Upper lobe of right lung (tissue), 1 donor: Measurements from ENCODE around the gene ATP2A2. TPM values are rescaled to one million over a fixed set of nuclear protein-coding genes. Genes with fewer than 3 reads are reported as not detected.

Experiments
- ATAC-seq: fragments of 200-7000 bp; cut with Tn5 transposase; one replicate; pipeline ENCODE4 v1.9.1; 2020; ENCODE audit warnings: mild to moderate bottlenecking, moderate library complexity
- DNase-seq: peaks from one replicate; pipeline ENCODE4 v3.0.0-alpha.2; 2020
- H3K27ac ChIP-seq: fragments of 200-600 bp; one replicate; pipeline ENCODE4 v1.8.0; 2022
- H3K27me3 ChIP-seq: fragments of 200-600 bp; one replicate; pipeline ENCODE4 v1.8.0; 2022; ENCODE audit warnings: mild to moderate bottlenecking
- H3K36me3 ChIP-seq: fragments of 200-600 bp; one replicate; pipeline ENCODE4 v1.8.0; 2022
- H3K4me1 ChIP-seq: fragments of 200-600 bp; one replicate; pipeline ENCODE4 v1.8.0; 2022
- H3K4me3 ChIP-seq: fragments of 200-600 bp; one replicate; pipeline ENCODE4 v1.8.0; 2022; ENCODE audit warnings: mild to moderate bottlenecking
- H3K9me3 ChIP-seq: fragments of 200-600 bp; one replicate; pipeline ENCODE4 v1.8.0; 2022
- intact Hi-C: fragments of 100-400 bp; cut with DNase I; formaldehyde crosslinking; loops from one replicate; pipeline ENCODE4 v1.11.0; 2022
- total RNA-seq: library from RNA; stranded (reverse); fragmentation: NEBNext Ultra II Directional; extraction: Animal tissue kit (Norgen Biotek cat#: 25700); gene quantifications from one replicate; pipeline ENCODE4 v1.2.1, GENCODE V29; 2021
- TF ChIP-seq, protein P1 (sequence below): fragments of 200-600 bp; IDR thresholded peaks from one replicate; pipeline ENCODE4 v1.8.0; 2022; ENCODE audit warnings: antibody characterized with exemption
- donor health status: DM: no; HTN: yes; CAD: no; lungs with severe emphysema.

ATP2A2 gene
- total RNA-seq, 1 donor from 2014 or later = 173 TPM

DNA sequence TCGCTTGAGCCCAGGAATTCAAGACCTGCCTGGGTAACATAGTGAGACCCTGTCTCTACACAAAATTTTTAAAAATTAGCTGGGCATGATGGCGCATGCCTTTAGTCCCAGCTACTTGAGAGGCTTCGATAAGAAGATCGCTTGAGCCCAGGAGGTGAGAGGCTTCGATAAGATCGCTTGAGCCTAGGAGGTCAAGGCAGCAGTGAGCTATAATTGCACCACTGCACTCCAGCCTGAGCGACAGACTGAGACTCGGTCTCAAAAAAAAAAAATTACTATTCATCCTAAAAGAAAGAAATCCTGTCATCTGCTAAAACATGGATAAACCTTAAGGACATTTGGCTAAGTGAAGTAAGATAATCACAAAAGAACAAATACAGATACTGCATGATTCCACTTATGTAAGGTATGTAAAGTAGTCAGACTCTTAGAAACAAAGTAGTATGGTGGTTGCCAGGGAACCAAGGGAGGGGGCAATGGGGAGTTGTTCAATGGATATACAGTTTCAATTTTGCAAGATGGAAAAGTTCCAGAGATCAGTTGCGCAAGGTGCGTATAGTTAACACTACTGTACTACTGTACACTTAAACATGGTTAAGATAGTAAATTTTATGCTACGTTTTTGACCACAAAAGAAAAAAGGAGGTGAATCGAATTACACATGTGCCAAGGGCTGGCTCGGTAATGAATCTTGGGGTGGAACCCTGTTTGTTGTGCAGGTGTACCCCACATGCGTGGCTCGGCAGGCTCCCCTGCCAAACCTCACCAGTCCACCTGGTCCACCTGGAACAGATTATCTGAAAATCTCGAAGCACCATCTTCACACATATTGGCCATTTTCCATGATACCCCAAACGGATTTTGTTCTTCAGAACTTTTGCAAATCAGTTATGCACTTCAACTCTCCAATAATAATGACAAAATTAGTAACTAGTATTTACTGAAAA is 18.3 kb upstream of the ATP2A2 start:
- H3K4me3 ChIP-seq = no peak overlapping the region
- no peak overlapping the region for H3K27ac ChIP-seq
- peaks cover 11% of the 10 kb centered on the region for H3K4me1 ChIP-seq
- no peaks in the 10 kb centered on the region for H3K27me3 ChIP-seq
- H3K9me3 ChIP-seq = no peaks in the 10 kb centered on the region
- DNase-seq (peak; percentile 32), ATAC-seq (peak; percentile 66)
- intact Hi-C loops = no loop called here
- H3K36me3 ChIP-seq = no peaks in the 10 kb centered on the region
- TF ChIP-seq, protein P1, sequence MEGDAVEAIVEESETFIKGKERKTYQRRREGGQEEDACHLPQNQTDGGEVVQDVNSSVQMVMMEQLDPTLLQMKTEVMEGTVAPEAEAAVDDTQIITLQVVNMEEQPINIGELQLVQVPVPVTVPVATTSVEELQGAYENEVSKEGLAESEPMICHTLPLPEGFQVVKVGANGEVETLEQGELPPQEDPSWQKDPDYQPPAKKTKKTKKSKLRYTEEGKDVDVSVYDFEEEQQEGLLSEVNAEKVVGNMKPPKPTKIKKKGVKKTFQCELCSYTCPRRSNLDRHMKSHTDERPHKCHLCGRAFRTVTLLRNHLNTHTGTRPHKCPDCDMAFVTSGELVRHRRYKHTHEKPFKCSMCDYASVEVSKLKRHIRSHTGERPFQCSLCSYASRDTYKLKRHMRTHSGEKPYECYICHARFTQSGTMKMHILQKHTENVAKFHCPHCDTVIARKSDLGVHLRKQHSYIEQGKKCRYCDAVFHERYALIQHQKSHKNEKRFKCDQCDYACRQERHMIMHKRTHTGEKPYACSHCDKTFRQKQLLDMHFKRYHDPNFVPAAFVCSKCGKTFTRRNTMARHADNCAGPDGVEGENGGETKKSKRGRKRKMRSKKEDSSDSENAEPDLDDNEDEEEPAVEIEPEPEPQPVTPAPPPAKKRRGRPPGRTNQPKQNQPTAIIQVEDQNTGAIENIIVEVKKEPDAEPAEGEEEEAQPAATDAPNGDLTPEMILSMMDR = no peak

DNA sequence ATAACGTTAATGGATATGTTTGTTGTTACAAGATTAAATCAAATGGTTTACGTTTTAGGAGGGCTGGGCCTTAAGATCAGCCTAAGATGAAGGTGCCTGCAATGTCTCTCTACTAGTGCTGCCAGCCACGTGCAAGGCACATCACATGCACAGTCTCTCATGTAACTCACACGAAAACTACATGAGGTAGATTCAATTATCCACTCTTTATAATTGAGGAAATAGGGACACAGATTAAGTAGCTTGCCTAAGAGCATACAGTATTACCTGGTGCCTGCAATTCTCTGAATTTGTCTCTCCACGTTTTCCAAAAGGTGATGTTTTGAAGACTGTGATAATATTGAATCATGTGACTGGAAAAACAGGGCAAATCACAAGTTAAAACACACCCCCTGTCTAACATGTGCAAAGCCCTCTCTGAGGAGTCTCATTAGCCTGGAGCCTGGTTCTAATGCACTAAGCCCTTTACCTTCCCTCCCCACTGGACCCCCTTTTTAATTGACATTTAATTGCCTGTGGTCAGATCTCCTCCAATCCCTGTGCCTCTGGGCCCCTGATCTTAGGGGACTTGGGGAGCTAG is 14.6 kb upstream of the ATP2A2 start:
- TF ChIP-seq, protein P1 = no peak
- DNase-seq (no peak), ATAC-seq (no peak)
- no peak overlapping the region for H3K4me3 ChIP-seq
- H3K4me1 ChIP-seq = peaks cover 11% of the 10 kb centered on the region
- no peaks in the 10 kb centered on the region for H3K9me3 ChIP-seq
- no peaks in the 10 kb centered on the region for H3K36me3 ChIP-seq
- intact Hi-C loops = no loop called here
- H3K27ac ChIP-seq = peak overlapping the region; percentile 3
- H3K27me3 ChIP-seq = no peaks in the 10 kb centered on the region

DNA sequence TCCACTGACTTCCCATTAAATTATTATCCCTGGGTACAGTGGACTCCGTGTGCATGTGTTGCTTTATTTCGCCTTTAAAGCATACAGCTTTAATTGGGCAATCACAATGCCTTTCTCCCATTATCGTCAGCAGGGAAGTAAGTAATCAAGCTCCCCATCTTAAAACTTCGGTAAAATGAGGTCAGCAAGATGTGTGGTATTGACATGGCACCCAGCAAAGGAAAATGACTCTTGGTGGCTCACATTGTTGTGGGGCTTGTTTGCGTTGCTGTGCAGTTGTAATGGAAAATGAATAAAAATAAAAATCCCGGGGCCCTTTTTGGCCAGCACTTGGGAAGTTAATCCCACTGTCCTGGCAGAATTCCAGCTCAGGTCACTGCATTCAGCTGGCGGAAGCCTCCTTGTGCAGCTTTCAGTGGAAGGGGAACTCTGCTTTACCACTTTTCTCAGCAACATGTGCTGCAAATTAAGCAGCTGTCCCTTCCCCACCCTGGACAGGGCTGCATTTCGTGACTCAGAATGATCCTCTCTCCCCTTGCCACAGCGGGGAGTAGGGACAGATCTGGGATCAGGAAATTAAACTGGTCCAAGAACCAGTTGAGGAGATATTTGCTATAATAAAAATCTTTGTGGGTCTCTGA is 13.9 kb upstream of the ATP2A2 start:
- TF ChIP-seq, protein P1 = no peak
- ATAC-seq (no peak), DNase-seq (no peak)
- H3K4me1 ChIP-seq = peaks cover 11% of the 10 kb centered on the region
- H3K4me3 ChIP-seq = no peak overlapping the region
- H3K27me3 ChIP-seq = no peaks in the 10 kb centered on the region
- no peaks in the 10 kb centered on the region for H3K36me3 ChIP-seq
- intact Hi-C loops = no loop called here
- H3K27ac ChIP-seq = peak overlapping the region; percentile 3
- no peaks in the 10 kb centered on the region for H3K9me3 ChIP-seq

DNA sequence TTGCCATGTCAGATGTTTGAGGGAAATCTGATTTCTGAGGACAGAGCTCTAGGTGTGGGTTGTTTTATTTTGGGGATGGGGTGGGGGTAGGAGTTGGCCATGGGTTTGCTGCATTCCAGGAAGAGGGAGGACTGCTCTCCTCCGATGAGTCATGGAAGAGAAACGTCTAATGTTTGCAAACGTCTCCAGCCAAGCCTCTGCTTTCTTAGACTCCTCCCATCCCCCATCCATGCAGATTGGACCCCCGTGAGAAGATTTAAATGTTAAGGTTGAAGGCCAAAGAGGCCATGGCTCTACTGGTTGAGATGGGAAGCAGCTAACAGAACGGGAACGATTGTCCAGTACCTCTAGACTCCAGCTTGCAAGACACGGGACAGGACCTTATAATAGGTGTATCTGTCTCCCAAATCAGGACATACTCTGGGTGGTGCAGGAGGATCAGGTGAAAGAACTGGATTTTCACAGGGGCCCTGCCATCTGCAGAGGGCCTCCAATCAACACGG is 11.4 kb upstream of the ATP2A2 start:
- ATAC-seq (peak; percentile 67), DNase-seq (no peak)
- Histone ChIP-seq H3K4me3 (no peak overlapping the region), H3K9me3 (no peaks in the 10 kb centered on the region), H3K36me3 (no peaks in the 10 kb centered on the region), H3K27ac (no peak overlapping the region), H3K27me3 (no peaks in the 10 kb centered on the region), H3K4me1 (peaks cover 7% of the 10 kb centered on the region)
- intact Hi-C loops = no loop called here
- TF ChIP-seq, protein P1 = no peak

DNA sequence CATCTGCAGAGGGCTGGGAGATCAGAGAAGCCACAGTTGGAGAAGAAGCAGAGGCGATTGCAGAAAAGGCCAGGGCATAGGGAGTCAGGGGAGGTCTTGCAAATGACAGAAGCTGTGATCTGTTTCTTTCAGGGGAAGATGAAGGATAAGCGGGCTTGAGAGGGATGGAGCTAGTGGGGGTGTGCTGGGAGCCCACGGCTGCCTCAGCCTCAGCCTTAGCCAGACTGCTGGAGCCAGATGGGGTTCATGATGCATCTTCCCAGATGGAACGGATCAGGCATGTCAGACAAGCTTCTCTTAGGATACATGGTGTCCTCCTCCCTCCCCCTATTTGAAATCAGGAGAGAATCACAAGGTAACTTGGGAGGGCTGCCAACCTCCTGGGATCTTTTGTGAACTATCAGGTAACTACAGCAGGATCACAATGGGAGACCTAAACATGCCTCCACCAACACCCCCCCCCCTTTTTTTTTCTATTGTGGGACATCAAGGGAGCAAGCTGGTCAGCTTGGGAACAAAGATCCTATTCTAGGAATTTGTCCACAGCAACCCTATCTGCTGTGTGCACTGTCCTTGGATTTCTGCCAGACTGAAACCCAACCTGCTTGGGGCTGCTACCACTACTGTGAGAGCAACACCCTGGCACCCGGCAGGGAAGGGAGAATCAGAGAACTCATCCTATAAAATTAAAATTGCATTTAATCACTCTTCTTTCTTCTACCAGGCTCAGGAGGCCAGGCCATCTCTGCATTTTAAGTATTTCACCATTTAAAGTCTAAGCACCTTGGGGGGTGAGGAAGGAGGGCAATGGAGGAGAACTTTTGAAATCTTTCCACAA is 10.7 kb upstream of the ATP2A2 start:
- no peak for ATAC-seq
- no peak for DNase-seq
- H3K4me1 ChIP-seq = peaks cover 7% of the 10 kb centered on the region
- H3K36me3 ChIP-seq = no peaks in the 10 kb centered on the region
- TF ChIP-seq, protein P1 = no peak
- no peak overlapping the region for H3K27ac ChIP-seq
- H3K9me3 ChIP-seq = no peaks in the 10 kb centered on the region
- H3K4me3 ChIP-seq = no peak overlapping the region
- H3K27me3 ChIP-seq = no peaks in the 10 kb centered on the region
- intact Hi-C loops = no loop called here
